Activated CD4-positive, alpha-beta T cell treated with anti-CD3 and anti-CD28 coated beads for 36 hours (primary cell): ENCODE measurements around the gene RPL19. TPM values are rescaled to one million over a fixed set of nuclear protein-coding genes. Genes with fewer than 3 reads are reported as not detected.
A peak's percentile ranks its signal among the peaks of the same experiment; 100 is the strongest.

Experiments used
- ATAC-seq: fragments of 200-7000 bp; cut with Tn5 transposase; one replicate; pipeline ENCODE4 v1.10.0; 2021; ENCODE audit warnings: mild to moderate bottlenecking, moderate library complexity
- CTCF ChIA-PET: fragments of 350-600 bp; sonication (Branson Sonifier 250); formaldehyde crosslinking; loops from one replicate; lab custom pipeline; 2021; ENCODE audit warnings: antibody characterized with exemption; lab: Charles Lee
- POLR2A ChIA-PET: fragments of 350-600 bp; sonication (Branson Sonifier 250); formaldehyde crosslinking; loops from one replicate; lab custom pipeline; 2021; ENCODE audit warnings: antibody characterized with exemption, inconsistent platforms; lab: Charles Lee
- DNase-seq: peaks from one replicate; pipeline ENCODE4 v3.0.0-alpha.2; 2020
- H3K27ac Mint-ChIP-seq: one replicate; pipeline ENCODE4 v1.8.0; 2021; ENCODE audit warnings: mixed read lengths
- H3K27me3 Mint-ChIP-seq: one replicate; pipeline ENCODE4 v1.8.0; 2021; ENCODE audit warnings: mixed read lengths
- H3K36me3 Mint-ChIP-seq: one replicate; pipeline ENCODE4 v1.8.0; 2021; ENCODE audit warnings: low read depth, mixed read lengths
- H3K4me1 Mint-ChIP-seq: one replicate; pipeline ENCODE4 v1.8.0; 2021; ENCODE audit warnings: mixed read lengths
- H3K4me3 Mint-ChIP-seq: one replicate; pipeline ENCODE4 v1.8.0; 2021; ENCODE audit warnings: mild to moderate bottlenecking, moderate library complexity, mixed read lengths
- H3K9me3 Mint-ChIP-seq: one replicate; pipeline ENCODE4 v1.8.0; 2021; ENCODE audit warnings: low read depth, mixed read lengths
- intact Hi-C, 2 experiments: fragments of 100-400 bp; cut with DNase I in 1 of 2; cut with micrococcal nuclease in 1 of 2; formaldehyde crosslinking; loops; one replicate each; pipeline versions ENCODE4 v1.14.2 to v1.15.1; 2022 to 2024; cut with DNase I, micrococcal nuclease
- total RNA-seq, 2 experiments: library from RNA; stranded (reverse); gene quantifications; one replicate each; pipeline ENCODE4 v1.2.3, GENCODE V29; 2021

Gene RPL19
- total RNA-seq, 2 experiments from 2014 or later: 2,801 to 2,985 TPM

DNA sequence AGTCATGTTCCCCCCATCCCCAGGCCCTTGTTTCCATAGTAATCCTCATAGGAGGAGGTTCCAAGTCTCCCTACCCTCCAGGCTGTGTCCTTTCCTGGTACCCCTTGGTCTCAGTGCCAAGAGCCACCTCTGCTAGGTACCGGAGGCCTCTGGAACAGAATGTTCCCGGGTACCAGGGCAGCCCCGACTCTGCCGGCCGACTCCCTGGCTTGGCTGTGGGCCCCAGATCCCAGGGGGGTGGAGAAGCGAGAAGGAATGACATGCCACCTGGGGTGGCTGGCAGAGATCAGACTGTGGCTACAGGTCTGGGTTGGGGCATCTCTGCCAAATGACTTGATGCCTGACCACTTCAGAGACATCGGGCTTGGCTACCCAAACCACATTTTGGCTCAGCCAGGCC is 22.1 kb downstream of the RPL19 start:
- H3K27me3 Mint-ChIP-seq: peaks cover 30% of the 10 kb centered on the region
- intact Hi-C loops: no loop called here

DNA sequence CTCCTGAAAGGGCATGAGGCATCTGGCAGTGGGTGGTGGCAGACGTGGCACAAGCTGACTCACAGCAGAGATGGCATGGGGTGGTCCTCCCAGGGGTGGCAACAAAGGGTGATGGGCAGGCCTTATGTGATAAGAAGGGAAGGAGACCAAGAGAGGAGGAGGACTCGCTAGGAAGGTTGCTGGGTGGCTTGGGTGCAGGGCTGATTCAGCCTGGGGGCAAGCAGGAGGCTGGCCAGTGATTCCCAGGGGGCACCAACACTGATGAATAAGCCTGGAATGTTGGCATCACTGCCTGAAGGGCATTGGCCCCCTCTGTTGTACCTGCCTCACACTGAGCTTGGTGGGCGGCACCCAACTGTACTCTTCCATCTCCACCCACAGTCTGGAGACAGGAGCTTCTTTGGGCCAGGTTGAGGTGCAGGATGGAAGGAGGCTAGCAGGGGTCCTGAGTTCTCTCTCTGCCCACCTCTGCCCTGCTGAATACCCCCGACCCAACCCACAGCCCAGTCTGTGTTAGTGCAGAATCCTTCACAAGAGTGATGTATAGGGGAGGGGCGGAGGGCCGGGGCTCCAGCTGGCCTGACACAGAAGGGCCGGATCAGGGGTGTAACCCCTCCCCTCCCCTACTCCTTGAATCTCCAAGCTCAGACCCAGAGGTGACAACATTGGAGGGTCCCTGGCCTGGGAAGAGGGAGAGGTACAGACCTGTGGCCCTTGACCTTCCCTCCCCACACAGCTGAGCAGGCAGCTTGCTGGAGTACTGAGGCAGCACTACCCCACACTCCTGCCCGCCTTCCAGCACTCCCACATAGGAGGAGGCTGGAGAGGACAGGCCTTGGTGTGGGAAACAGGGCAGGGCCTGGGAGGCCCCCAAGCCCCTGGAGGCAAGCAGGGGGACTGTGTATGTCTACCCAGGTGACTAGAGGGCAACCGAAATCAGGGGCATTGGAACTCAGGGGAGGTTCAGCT is 23.1 kb downstream of the RPL19 start:
- intact Hi-C loops: no loop called here
- ChIA-PET POLR2A (interaction anchor here (0.5 kb wide), 1 partner anchor 8 kb away, joined by 3 read pairs; no protein-coding TSS in a partner anchor), CTCF (interaction anchor here (0.6 to 1.8 kb wide), 7 partner anchors 9 to 70 kb away, joined by 3 to 7 read pairs (median 4); no protein-coding TSS in a partner anchor)
- H3K36me3 Mint-ChIP-seq: no peaks in the 10 kb centered on the region
- no peak overlapping the region for H3K27ac Mint-ChIP-seq
- no peaks in the 10 kb centered on the region for H3K9me3 Mint-ChIP-seq
- peaks cover 6% of the 10 kb centered on the region for H3K4me1 Mint-ChIP-seq
- ATAC-seq (no peak), DNase-seq (no peak)
- H3K4me3 Mint-ChIP-seq: no peak overlapping the region
- H3K27me3 Mint-ChIP-seq: peaks cover 33% of the 10 kb centered on the region

More for the DNA sequence above, 22.1 kb downstream of the RPL19 start:
- H3K9me3 Mint-ChIP-seq: no peaks in the 10 kb centered on the region
- CTCF ChIA-PET: interaction anchor here (1.1 to 1.8 kb wide), 4 partner anchors 10 to 23 kb away, joined by 3 to 7 read pairs (median 5); no protein-coding TSS in a partner anchor
- no peak overlapping the region for H3K4me3 Mint-ChIP-seq
- DNase-seq (no peak), ATAC-seq (no peak)
- POLR2A ChIA-PET: no interaction called here
- peaks cover 6% of the 10 kb centered on the region for H3K4me1 Mint-ChIP-seq
- no peaks in the 10 kb centered on the region for H3K36me3 Mint-ChIP-seq
- H3K27ac Mint-ChIP-seq: no peak overlapping the region

DNA sequence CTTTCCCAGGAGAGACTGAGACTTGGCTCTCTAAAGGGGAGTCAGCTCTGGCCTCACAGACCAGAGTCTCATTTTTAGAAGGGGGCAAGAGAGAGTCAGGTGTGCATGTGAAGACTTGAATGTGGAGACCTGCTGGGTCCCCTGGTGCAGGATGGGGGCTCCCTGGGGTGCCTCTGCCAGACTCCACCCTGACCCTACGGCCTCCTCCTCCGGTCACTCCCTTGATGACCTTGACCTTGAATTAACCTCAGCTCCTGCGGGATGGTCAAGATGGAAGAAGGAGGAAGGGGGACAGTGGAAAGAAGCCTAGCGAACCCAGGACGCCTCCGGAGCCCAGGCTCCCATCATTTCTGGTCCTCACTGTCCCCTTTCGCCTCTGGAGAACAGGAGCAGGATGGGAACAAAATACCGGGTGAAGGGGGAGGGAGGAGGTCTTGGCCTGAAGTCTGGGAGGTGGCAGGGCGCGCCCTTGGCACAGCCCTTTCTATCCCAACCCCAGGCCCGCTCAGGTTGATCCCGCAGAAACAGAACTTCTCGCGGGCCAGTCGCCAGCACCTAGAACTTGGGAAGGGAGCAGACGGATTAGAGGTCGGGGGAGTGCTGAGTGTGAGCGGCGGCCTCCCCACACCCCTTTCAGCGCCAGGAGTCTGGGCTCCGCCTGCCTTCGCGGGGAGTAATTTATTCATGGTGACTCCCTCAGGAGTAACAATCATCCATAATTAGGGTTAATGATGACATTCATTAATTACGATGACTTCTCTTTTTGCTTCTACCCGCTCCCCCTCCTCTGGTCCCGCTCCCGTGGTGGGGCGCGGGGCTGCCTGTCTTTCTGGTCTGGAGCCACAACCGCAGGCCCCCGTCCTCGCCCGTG is 24.1 kb downstream of the RPL19 start:
- intact Hi-C loops: no loop called here
- DNase-seq (no peak), ATAC-seq (no peak)
- ChIA-PET CTCF (interaction anchor here (0.6 to 1.8 kb wide), 5 partner anchors 8 to 71 kb away, joined by 3 to 7 read pairs (median 4); no protein-coding TSS in a partner anchor), POLR2A (interaction anchor here (0.5 kb wide), 1 partner anchor 9 kb away, joined by 3 read pairs; no protein-coding TSS in a partner anchor)
- no peak overlapping the region for H3K27ac Mint-ChIP-seq
- H3K36me3 Mint-ChIP-seq: no peaks in the 10 kb centered on the region
- peaks cover 6% of the 10 kb centered on the region for H3K4me1 Mint-ChIP-seq
- peaks cover 30% of the 10 kb centered on the region for H3K27me3 Mint-ChIP-seq
- H3K4me3 Mint-ChIP-seq: no peak overlapping the region
- no peaks in the 10 kb centered on the region for H3K9me3 Mint-ChIP-seq

DNA sequence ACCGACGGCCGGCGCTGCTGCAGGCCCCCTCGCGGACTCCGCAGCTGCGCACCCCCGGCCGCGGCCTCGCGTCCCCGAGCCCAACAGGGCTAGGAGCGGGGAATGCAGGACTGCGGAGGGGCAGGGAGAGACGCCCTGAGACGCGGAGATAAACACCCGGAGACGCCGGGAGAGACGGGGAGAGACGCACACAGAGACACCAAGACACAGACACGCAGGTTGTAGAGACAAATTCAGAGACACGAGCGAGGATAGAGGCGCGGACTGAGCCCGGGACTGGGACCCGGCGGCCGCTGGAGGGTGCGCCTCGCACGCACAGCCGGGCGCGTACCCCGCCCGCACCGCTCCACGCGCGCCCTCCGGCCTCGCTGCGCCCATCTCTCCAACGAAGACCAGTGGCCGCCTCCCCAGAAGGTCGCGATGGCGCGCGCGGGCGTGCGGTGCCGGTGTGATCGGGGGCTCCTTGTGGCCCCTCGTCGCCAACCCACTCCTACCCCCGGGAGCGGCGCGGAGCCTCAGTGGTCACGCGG is 24.8 kb downstream of the RPL19 start:
- intact Hi-C loops: no loop called here
- CTCF ChIA-PET: no interaction called here
- H3K4me3 Mint-ChIP-seq: peak overlapping the region; percentile 32
- peaks cover 32% of the 10 kb centered on the region for H3K27me3 Mint-ChIP-seq
- POLR2A ChIA-PET: no interaction called here
- H3K9me3 Mint-ChIP-seq: no peaks in the 10 kb centered on the region
- DNase-seq (no peak), ATAC-seq (peak; percentile 40)
- no peak overlapping the region for H3K27ac Mint-ChIP-seq
- H3K4me1 Mint-ChIP-seq: peaks cover 6% of the 10 kb centered on the region
- H3K36me3 Mint-ChIP-seq: no peaks in the 10 kb centered on the region

DNA sequence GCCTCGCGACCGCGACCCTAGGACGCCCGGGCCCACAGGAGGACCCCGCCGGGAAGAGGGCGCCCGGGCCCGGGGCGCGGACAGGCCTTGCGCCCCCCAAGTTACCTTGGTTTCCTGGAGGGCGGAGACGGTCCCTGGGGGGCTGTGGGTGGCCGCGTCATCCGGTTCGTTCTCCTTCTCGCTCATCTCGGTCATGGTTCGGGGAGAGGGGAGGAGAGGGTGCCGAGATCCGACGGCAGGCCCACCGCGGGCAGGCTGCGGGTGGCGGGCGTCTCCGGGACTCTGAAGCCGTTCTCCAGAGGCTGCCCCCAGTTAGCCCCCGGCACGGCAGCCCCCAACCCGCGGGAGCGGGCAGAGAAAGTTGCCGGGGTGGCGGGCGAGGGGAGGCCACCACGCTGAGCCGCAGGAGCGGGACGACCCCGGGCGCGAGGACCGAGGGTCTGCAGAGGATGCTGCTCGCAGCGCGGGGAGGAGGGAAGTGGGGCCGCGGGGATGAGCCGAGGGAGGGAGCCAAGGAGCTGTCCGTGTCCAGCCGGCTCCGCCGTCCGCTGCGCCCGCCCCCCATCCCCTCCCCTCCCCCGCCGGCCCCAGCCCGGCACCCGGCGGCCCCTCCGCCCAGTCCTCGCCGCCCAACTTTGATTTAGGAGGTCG is 25.4 kb downstream of the RPL19 start, which contains the start of gene STAC2:
TSS of gene STAC2 (minus strand) at position 638 of the 651 bp plus-strand sequence. CDS start at position 195, 443 bp downstream.
- intact Hi-C loops: no loop called here
- ATAC-seq (no peak), DNase-seq (no peak)
- POLR2A ChIA-PET: interaction anchor here (0.6 to 1.1 kb wide), 2 partner anchors 15 to 175 kb away, joined by 3 read pairs; no protein-coding TSS in a partner anchor
- Mint-ChIP-seq H3K4me1 (peaks cover 6% of the 10 kb centered on the region), H3K9me3 (no peaks in the 10 kb centered on the region), H3K27ac (peak within 1 kb of the TSS; percentile 37), H3K27me3 (peaks cover 32% of the 10 kb centered on the region), H3K36me3 (no peaks in the 10 kb centered on the region), H3K4me3 (peak within 1 kb of the TSS; percentile 72)
- CTCF ChIA-PET: interaction anchor here (1.0 to 2.7 kb wide), 3 partner anchors 11 to 19 kb away, joined by 4 to 9 read pairs (median 6); no protein-coding TSS in a partner anchor

DNA sequence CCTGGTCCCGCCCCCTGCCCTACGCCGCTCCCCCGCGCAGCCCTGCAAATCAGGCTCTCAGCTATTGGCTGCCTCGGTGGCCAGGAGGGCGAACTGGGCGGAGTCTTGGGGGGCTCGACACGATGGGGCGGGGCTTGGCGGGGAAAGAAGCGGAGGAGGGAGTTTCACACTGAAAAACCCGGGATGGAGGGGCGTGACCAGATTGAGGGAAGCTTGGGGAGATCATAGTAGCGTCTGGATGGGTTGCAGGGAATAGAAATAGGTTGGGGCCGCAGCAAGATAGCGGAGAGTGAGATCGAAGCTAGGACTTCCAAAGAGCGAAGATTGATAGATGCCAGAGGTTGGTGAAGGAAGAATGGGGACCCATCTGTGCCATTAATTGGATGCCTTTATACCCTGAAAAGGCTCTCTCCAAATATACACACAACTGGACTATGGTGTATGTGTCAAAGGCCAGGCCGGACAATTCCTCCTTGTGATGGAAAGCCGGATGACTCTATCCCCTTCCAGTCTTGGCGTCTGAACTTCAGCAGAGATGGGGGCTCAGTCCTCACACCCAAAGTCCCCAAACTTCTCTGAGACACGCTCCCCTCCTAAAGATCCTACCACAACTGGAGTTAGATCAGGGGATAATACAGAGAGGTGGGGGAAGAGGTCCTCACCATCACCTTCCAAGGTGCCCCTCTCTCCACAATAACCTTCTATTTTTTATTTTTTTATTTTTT is 26.0 kb downstream of the RPL19 start:
- Mint-ChIP-seq H3K4me1 (peaks cover 6% of the 10 kb centered on the region), H3K27ac (peak overlapping the region; percentile 37), H3K27me3 (peaks cover 32% of the 10 kb centered on the region), H3K36me3 (no peaks in the 10 kb centered on the region), H3K4me3 (peak overlapping the region; percentile 72), H3K9me3 (no peaks in the 10 kb centered on the region)
- POLR2A ChIA-PET: interaction anchor here (0.6 to 1.1 kb wide), 2 partner anchors 16 to 175 kb away, joined by 3 read pairs; no protein-coding TSS in a partner anchor
- peak; percentile 58 for DNase-seq
- intact Hi-C loops: no loop called here
- CTCF ChIA-PET: interaction anchor here (0.7 to 2.7 kb wide), 4 partner anchors 10 to 62 kb away, joined by 3 to 9 read pairs (median 5); no protein-coding TSS in a partner anchor
- peak; percentile 72 for ATAC-seq

DNA sequence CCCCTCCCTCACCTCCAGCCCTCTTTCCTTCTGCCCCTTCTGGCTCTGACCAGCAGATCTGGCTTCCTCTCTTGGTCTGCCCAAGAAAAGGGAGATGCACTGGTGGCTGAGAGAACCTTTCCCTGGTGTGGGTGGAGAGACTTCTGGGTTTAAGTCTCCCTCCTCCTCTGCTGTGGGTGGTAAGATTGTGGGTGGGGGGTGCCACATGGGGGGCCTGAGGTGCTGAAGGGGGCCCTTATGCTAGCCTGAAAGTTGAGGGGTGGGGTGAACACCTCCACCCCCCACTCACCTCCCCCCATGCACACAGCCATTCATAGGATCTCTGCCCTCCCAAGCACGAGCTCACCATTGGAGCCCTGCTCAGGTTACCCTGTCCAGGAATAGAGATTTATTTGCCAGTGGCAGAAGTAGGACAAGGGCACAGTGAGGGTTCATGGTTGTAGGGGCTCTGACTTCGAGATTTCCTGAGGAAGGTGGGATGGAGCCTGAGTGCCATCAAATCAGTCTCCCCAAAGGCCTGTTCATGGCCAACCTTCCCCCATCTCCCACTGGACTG is 27.4 kb downstream of the RPL19 start:
- H3K27ac Mint-ChIP-seq: no peak overlapping the region
- ChIA-PET POLR2A (no interaction called here), CTCF (interaction anchor here (0.6 to 2.7 kb wide), 2 partner anchors 9 to 27 kb away, joined by 3 to 9 read pairs; partner anchors contain the start of gene RPL19)
- no peaks in the 10 kb centered on the region for H3K36me3 Mint-ChIP-seq
- no peaks in the 10 kb centered on the region for H3K9me3 Mint-ChIP-seq
- DNase-seq (no peak), ATAC-seq (no peak)
- intact Hi-C loops: no loop called here
- H3K4me3 Mint-ChIP-seq: no peak overlapping the region
- peaks cover 37% of the 10 kb centered on the region for H3K27me3 Mint-ChIP-seq
- peaks cover 18% of the 10 kb centered on the region for H3K4me1 Mint-ChIP-seq

DNA sequence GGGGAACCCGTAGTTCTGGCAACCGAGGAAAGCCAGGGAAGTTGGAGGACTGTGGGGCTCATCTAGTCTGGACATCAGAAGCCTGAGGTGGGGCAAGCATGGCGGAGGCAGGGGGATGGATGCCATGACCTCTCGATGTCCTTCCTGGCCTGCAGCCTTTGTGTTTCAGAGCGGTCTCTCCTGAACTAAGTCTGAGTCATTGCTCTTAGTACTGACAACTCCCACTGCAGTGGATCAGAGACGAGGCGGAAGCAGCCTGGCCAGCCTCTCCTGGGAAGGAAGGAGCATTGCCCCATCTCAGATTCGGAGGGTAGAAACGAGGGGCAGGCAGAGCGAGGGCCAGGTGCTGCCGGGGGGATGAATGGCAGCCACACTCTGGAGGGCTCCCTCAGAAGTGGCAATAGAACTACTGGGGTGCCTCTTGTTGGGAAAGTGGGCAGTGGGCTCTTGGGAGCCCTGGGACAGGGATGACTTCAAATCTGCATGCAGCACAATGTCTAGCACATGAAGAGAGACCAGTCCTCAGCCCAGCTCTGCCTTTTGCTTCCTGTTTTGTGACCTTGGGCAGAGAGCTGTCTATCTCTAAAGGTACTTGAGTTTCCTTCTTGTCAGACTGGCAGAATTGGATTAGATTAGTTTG is 29.3 kb downstream of the RPL19 start:
- peaks cover 26% of the 10 kb centered on the region for H3K27me3 Mint-ChIP-seq
- no peak overlapping the region for H3K4me3 Mint-ChIP-seq
- no peaks in the 10 kb centered on the region for H3K36me3 Mint-ChIP-seq
- ATAC-seq (no peak), DNase-seq (no peak)
- ChIA-PET POLR2A (interaction anchor here (0.7 kb wide), 1 partner anchor 150 kb away, joined by 3 read pairs; no protein-coding TSS in a partner anchor), CTCF (interaction anchor here (0.7 to 10.6 kb wide), 3 partner anchors 12 to 330 kb away, joined by 3 to 135 read pairs (median 6); no protein-coding TSS in a partner anchor)
- no peaks in the 10 kb centered on the region for H3K9me3 Mint-ChIP-seq
- no peak overlapping the region for H3K27ac Mint-ChIP-seq
- H3K4me1 Mint-ChIP-seq: peaks cover 18% of the 10 kb centered on the region
- intact Hi-C loops: no loop called here

DNA sequence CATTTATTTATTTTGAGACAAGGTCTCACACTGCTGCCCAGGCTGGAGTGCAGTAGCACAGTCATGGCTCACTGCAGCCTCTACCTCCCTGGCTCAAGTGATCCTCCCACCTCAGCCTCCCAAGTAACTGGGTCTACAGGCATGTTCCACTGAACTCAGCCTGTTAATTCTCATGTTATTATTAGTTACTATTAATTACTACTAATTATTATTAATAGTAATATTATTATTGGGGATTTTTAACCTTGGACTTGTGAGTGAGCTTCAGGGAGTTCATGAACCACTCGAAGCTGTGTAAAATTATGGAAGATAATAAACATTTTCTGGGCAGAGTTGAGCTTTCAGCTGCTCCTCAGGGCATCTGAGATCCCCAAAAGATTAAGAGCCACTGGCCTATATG is 30.3 kb downstream of the RPL19 start:
- H3K9me3 Mint-ChIP-seq: no peaks in the 10 kb centered on the region
- H3K27me3 Mint-ChIP-seq: peaks cover 24% of the 10 kb centered on the region
- H3K36me3 Mint-ChIP-seq: no peaks in the 10 kb centered on the region
- ChIA-PET POLR2A (no interaction called here), CTCF (interaction anchor here (0.8 to 10.6 kb wide), 7 partner anchors 9 to 247 kb away, joined by 3 to 170 read pairs (median 7); partner anchors contain the start of genes CACNB1 and RPL19)
- DNase-seq: no peak
- intact Hi-C loops: loop anchor here in 1 of 2 experiments (10.0 kb wide), 1 partner anchor 404 kb away; the partner anchor contains the start of gene STARD3
- H3K27ac Mint-ChIP-seq: no peak overlapping the region
- no peak overlapping the region for H3K4me3 Mint-ChIP-seq
- peaks cover 16% of the 10 kb centered on the region for H3K4me1 Mint-ChIP-seq
- no peak for ATAC-seq
